Inferior parietal cortex (tissue), 1 donor: Measurements from ENCODE around the gene ZNF500.

Source experiments
- DNase-seq: peaks from one replicate; pipeline ENCODE4 v3.0.0-alpha.2; 2016; ENCODE audit errors: extremely low spot score

ZNF500 gene

DNA sequence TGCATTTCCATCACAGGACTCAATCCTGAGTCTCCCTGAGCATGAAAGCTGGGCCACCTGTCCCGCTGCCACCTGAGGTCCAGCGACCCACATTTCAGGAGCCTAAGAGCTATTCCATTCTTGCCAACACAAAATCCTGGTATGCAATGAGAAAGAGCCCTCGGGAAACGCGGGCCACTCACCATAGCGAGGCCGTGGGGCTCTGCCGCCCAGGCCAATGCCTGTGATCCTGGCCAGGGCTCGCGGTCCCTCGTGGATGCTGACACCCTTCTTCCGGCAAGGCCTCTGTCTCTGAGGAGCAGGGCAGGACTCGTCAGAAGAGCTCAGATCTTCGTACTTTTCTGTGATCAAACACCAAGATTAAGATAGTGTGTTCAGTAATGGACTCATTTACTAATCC lies 62.0 kb downstream of the ZNF500 start:
- no peak for DNase-seq

DNA sequence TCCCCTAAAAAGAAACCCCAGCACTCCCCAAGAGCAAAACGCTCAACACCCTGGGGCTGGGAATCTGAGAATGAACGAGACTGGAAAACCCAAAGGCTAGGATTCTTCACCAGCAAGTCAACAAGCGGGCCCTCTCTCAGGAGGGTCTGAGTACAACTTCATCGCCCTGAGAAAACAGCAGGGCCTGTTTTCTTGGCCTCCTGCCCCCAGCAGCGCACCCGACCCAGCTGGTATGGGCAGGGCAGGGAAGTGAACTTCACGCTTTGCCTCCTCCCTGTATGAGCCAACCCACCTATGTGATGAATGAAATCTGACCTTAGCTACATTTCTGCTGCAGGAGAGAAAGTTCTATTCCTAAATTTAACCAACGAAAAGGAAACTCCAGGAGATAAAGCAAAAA lies 62.5 kb downstream of the ZNF500 start:
- no peak for DNase-seq

DNA sequence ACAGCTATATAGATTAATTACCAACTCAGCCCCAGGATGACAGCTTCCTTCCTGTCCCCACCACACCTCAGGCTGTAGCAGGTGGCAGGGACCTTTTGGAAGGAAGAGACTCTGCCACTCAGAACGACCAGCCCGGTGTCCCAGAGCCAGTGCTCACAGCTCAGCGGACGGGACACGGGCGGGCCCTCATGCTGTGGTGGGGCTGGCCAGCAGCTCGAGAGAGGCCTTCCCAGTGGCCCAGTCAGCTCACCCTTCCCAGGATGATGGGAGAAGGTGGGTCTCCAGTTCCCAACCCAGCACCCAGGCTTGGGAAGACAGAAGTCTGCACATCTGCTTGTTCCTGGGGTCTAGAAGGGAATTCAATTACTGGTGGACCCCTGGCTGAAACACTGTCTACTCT lies 63.1 kb downstream of the ZNF500 start:
- DNase-seq, result no peak

DNA sequence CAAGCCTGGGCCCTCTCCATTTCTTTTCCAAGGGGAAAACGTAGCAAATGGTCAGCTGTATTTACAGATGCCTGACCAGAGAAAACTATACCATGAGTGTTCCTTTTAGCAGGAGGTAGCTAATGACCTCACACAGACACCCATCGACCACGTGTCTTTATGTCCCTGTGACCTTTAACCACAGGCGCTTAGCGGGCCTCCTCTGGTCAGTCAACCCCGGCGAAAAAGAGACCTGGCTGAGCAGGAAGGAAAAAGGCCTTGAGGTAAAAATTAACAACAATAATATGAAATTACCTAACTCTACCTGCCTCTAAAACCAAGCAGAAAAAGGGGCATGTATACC lies 64.5 kb downstream of the ZNF500 start:
- no peak for DNase-seq

DNA sequence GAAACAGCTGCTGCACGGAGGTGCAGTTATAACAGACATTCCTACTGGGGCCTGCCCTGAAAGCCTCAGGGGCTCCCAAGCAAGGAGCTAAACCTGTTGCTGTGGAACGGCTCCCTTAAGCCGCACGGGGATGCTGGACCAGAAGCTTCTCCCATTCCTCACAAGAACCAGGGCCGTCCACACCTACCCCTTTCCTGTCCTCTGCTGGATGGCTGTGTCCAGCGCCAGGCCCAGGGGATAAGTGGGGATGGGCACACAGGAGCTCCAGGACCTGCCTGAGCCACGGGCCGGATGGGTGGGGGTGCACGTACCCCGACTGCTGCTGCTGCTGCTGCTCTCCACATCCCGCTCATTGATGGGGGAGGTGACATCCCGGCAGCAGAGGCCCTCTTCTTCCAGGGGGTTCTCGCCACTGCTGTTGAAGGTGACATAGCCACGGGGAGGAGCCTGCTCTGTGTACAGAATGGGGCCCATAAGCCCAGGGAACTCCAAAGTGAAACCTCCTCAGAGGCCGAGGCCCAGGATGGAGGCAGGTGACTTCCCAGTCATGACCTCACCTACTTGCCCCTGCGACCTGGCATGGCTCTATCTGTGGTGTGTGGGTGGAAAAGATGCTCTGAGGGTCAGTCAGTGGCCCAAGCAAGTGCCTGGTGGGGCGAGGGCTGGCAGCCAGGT lies 65.0 kb downstream of the ZNF500 start:
- no peak for DNase-seq

DNA sequence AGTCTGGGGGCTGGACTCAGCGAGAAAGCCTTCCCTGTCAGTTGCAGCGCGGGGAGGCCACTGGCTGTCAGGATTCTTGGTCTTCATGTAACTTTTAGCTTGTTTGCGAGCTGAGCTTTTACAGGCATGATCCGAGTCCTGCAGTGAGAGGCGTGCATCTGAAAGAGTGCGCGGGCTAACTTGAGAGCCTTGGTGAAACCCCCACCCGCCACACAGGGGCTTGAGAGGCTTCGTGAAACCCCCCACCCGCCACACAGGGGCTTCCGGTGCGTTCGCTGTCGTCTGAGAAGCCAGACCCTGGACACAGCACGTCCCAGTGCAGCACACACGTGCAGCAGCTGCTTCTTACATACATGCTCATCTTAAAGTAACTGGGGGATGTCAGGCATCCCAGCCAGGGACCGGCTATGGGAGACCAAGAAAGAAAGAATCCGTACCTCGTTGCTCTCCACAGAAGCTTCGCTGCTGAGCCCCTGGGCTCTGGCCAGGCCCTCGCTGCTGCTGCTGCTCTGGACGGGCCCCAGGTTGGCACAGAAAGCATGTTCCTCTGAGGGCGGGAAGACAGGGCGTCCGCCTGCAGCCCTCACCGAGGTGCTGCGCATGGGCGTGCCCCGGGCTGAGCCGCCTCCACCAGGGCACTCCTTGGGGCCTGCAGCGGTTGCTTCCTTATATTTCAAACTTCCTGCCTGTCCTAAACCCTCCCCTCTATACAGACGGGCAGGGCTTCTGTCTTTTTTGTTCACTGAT lies 65.8 kb downstream of the ZNF500 start:
- no peak for DNase-seq

DNA sequence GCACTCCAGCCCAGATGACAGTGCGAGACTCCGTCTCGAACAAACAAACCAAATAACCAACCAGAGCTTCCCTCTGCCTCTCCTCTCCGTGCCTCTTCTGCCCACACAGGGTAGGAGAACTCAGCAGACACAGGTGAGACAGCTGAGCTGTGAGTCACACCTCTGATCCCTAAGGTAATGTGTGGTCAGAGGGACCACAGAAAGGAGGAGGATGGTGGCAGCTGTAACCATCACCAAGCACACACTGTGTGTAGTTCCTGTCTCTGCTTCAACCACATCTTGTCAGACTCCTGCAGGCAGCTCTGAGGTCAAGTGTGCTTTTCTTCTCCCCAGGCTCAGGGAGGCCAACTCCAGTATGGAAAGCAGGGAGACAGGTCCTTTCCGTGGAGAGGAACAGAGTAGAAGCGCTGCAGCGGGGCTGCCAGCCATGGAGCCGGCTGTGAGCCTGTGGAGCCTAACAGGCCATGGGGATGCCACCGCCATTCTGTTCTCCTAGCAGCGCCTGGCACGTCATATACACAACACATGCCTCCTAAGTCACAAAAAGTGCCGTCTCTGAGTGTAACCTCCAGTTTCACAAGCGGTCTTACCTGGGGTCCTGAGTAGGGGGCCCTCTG lies 66.5 kb downstream of the ZNF500 start:
- no peak for DNase-seq

DNA sequence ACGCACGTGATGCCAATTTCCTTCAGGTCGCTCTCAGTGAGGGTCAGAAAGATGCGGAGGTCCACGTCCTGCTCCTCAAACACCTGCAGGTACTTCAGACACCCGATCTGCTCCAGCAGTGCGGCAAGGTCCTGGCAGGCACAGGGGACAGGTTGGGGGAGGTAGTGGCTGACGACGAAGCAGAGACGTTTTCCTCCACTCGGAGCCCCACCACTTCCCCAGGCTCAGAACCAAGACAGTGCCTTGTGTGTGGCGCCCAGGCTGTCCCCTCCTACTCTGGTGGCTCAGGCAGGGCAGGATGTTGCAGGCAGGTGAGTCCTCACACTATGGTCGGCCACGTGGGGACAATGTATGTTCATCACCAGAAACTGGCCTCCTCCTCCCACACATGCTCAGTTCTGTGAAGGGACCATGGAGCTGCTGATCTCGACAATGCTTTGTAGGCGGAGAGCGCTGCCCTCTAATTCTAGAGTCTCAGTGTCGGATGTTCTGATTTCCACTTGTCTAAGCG lies 67.9 kb downstream of the ZNF500 start:
- DNase-seq, result no peak

DNA sequence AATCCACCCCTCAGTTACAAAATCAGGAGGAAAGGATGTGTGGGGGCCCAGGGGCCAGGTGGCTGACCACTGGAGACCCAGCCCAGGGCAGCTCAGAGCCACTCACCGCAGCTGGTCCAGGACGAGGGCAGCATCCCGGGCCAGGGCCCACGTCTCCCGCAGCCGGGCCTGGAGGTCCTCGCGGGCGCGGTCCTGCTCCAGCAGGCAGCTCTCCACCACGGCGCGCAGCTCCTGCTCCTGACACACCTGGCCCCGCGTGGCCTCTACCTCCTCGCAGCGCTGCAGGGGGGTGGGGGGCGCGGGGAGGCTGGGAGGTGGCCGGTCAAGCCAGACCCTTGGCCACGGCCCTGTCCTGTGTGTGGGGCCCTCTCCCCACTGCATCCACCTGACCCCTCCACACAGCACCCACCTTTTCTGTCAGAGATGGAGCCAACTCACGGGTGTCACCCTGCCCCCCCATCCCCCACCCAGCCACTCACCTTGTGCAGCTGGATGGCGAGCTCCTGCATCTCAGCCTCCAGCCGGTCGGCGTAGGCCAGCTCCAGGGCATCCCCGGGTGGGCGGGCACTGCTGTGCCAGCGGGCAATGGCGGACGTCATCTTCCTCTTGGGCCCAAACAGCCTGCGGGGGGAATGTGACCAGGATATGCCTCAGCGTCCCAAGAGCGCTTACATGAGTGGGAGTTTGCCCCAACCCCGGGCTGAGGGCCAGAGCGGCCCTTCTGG lies 68.5 kb downstream of the ZNF500 start:
- no peak for DNase-seq
